ENCODE results near the gene PKDREJ. TPM values are rescaled to one million over a fixed set of nuclear protein-coding genes. Genes with fewer than 3 reads are reported as not detected.

Gene PKDREJ
- total RNA-seq, 1 experiment from 2014 or later: 0.02 TPM

GRCh38 chr22:46303347-46303965, 40.3 kb upstream of the PKDREJ start (continued):
- no peak for TF ChIP-seq E2F1 (CRISPR knock-in tag; IDR thresholded peaks at IDR 0.05)

GRCh38 chr22:46300491-46300890, 37.3 kb upstream of the PKDREJ start:
- no peak for DNase-seq (ENCODE audit: low spot score)
- ChIA-PET POLR2A (no interaction called here), CTCF (no interaction called here)
- Mint-ChIP-seq H3K4me1 (peaks cover 21% of the 10 kb centered on the region), H3K27ac (peak overlapping the region; percentile 50; the same call in 1 of the 2 replicates), H3K9me3 (no peaks in the 10 kb centered on the region), H3K4me3 (no peak overlapping the region), H3K36me3 (peaks cover 38% of the 10 kb centered on the region), H3K27me3 (ENCODE audit: low read depth) (no peaks in the 10 kb centered on the region)
- no peak for ATAC-seq
- TF ChIP-seq ATF6 (CRISPR knock-in tag; IDR thresholded peaks at IDR 0.05) (no peak), ZNF396 (CRISPR knock-in tag; IDR thresholded peaks at IDR 0.05; ENCODE audit: borderline replicate concordance) (no peak), FOXP4 (CRISPR knock-in tag; IDR thresholded peaks at IDR 0.05) (no peak), ARID4B (CRISPR knock-in tag; IDR thresholded peaks at IDR 0.05; ENCODE audit: borderline replicate concordance) (no peak), ATF1 (CRISPR knock-in tag; IDR thresholded peaks at IDR 0.05) (no peak), SMAD3 (CRISPR knock-in tag; IDR thresholded peaks at IDR 0.05; ENCODE audit: borderline replicate concordance) (no peak), NR1H2 (CRISPR knock-in tag; IDR thresholded peaks at IDR 0.05) (no peak), SP1 (CRISPR knock-in tag; conservative IDR thresholded peaks at IDR 0.05) (no peak), ZNF232 (CRISPR knock-in tag; IDR thresholded peaks at IDR 0.05) (no peak), HMGA2 (CRISPR knock-in tag; IDR thresholded peaks at IDR 0.05) (no peak), RORB (CRISPR knock-in tag; IDR thresholded peaks at IDR 0.05) (no peak), ZNF423 (CRISPR knock-in tag; IDR thresholded peaks at IDR 0.05) (no peak), CREB1 (CRISPR knock-in tag; IDR thresholded peaks at IDR 0.05) (no peak), ZNF532 (CRISPR knock-in tag; IDR thresholded peaks at IDR 0.05; ENCODE audit: borderline replicate concordance) (no peak), GRHL2 (CRISPR knock-in tag; IDR thresholded peaks at IDR 0.05; ENCODE audit: insufficient replicate concordance, severe bottlenecking) (no peak), ZNF512 (CRISPR knock-in tag; IDR thresholded peaks at IDR 0.05; ENCODE audit: borderline replicate concordance) (no peak), CBFB (CRISPR knock-in tag; IDR thresholded peaks at IDR 0.05; ENCODE audit: low read depth) (no peak), TP53 (CRISPR knock-in tag; IDR thresholded peaks at IDR 0.05) (no peak), CDX4 (CRISPR knock-in tag; IDR thresholded peaks at IDR 0.05; ENCODE audit: borderline replicate concordance) (no peak)
